Trophoblast cell (in vitro differentiated cells and primary cell): ENCODE data around the gene PPT1.

Experiments
- DNase-seq, 2 donors: peaks; one replicate each; pipeline ENCODE4 v3.0.0-alpha.2; 2016
- H2AFZ ChIP-seq: 2 replicates; pipeline ENCODE4 v1.6.1; 2013; ENCODE audit warnings: low read length, moderate library complexity, mild to moderate bottlenecking; ENCODE audit not compliant: insufficient read depth, poor library complexity
- H2AK5ac ChIP-seq: 2 replicates; pipeline ENCODE4 v1.6.1; 2013; ENCODE audit warnings: mild to moderate bottlenecking, low read length
- H2BK120ac ChIP-seq: 2 replicates; pipeline ENCODE4 v1.6.1; 2013; ENCODE audit warnings: low read length, mild to moderate bottlenecking, moderate library complexity; ENCODE audit not compliant: insufficient read depth, poor library complexity
- H2BK12ac ChIP-seq: 2 replicates; pipeline ENCODE4 v1.6.1; 2013; ENCODE audit warnings: mild to moderate bottlenecking, low read length, moderate library complexity
- H2BK5ac ChIP-seq: 2 replicates; pipeline ENCODE4 v1.6.1; 2013; ENCODE audit warnings: low read length, low read depth, moderate library complexity, mild to moderate bottlenecking; ENCODE audit not compliant: poor library complexity
- H3K14ac ChIP-seq: 2 replicates; pipeline ENCODE4 v1.6.1; 2013; ENCODE audit warnings: mild to moderate bottlenecking, low read length
- H3K18ac ChIP-seq: 2 replicates; pipeline ENCODE4 v1.6.1; 2013; ENCODE audit warnings: mild to moderate bottlenecking, low read length
- H3K23ac ChIP-seq: 2 replicates; pipeline ENCODE4 v1.6.1; 2013; ENCODE audit warnings: low read length
- H3K27ac ChIP-seq: 2 replicates; pipeline ENCODE4 v1.5.1; 2013; ENCODE audit warnings: low read depth, mild to moderate bottlenecking, inconsistent platforms, low read length, moderate library complexity
- H3K27me3 ChIP-seq: 2 replicates; pipeline ENCODE4 v1.6.1; 2013; ENCODE audit warnings: inconsistent platforms, mild to moderate bottlenecking, low read length, moderate library complexity; ENCODE audit not compliant: insufficient read depth
- H3K36me3 ChIP-seq, 2 experiments: 1 replicate in 1 of 2; 2 replicates in 1 of 2; pipeline ENCODE4 v1.6.1; 2013; ENCODE audit warnings: low read length in 2 of 2, mild to moderate bottlenecking in 2 of 2, moderate library complexity in 1 of 2; ENCODE audit not compliant: insufficient read depth in 2 of 2, control insufficient read depth in 1 of 2
- H3K4ac ChIP-seq: 2 replicates; pipeline ENCODE4 v1.6.1; 2013; ENCODE audit warnings: low read depth, mild to moderate bottlenecking, low read length, moderate library complexity
- H3K4me1 ChIP-seq, 2 experiments: 1 replicate in 1 of 2; 2 replicates in 1 of 2; pipeline ENCODE4 v1.6.1; 2013; ENCODE audit warnings: low read length in 2 of 2, mild to moderate bottlenecking in 2 of 2, moderate library complexity in 1 of 2; ENCODE audit not compliant: insufficient read depth in 2 of 2, control insufficient read depth in 1 of 2
- H3K4me2 ChIP-seq: 2 replicates; pipeline ENCODE4 v1.6.1; 2013; ENCODE audit warnings: inconsistent platforms, mild to moderate bottlenecking, low read length, moderate library complexity
- H3K4me3 ChIP-seq: 2 replicates; pipeline ENCODE4 v1.5.1; 2013; ENCODE audit warnings: mild to moderate bottlenecking, low read depth, low read length, inconsistent platforms
- H3K79me1 ChIP-seq: one replicate; pipeline ENCODE4 v1.6.1; 2013; ENCODE audit warnings: low read length
- H3K79me2 ChIP-seq: 2 replicates; pipeline ENCODE4 v1.6.1; 2013; ENCODE audit warnings: low read length, mild to moderate bottlenecking; ENCODE audit not compliant: control insufficient read depth, insufficient read depth, poor library complexity
- H3K9ac ChIP-seq: 2 replicates; pipeline ENCODE4 v1.6.1; 2013; ENCODE audit warnings: mild to moderate bottlenecking, low read length
- H3K9me3 ChIP-seq: 2 replicates; pipeline ENCODE4 v1.6.1; 2013; ENCODE audit warnings: low read depth, mild to moderate bottlenecking, control low read depth, inconsistent platforms, low read length; ENCODE audit not compliant: insufficient read depth
- H4K12ac ChIP-seq: 2 replicates; pipeline ENCODE4 v1.6.1; 2013; ENCODE audit warnings: low read depth, mild to moderate bottlenecking, low read length, moderate library complexity
- H4K8ac ChIP-seq: 2 replicates; pipeline ENCODE4 v1.6.1; 2013; ENCODE audit warnings: low read depth, mild to moderate bottlenecking, low read length, moderate library complexity
- H4K91ac ChIP-seq: one replicate; pipeline ENCODE4 v1.6.1; 2013; ENCODE audit warnings: low read depth, mild to moderate bottlenecking, low read length, moderate library complexity
- WGBS: extraction: QIAGEN DNeasy Blood & Tissue Kit; methylation state at CpG from one replicate; pipeline ENCODE4 v1.1.7; 2013; ENCODE audit warnings: missing lambda C conversion rate; ENCODE audit not compliant: insufficient read length, insufficient coverage; ENCODE audit errors: extremely low coverage; 5-methylcytosine and 5-hydroxymethylcytosine counted together

The PPT1 gene

DNA sequence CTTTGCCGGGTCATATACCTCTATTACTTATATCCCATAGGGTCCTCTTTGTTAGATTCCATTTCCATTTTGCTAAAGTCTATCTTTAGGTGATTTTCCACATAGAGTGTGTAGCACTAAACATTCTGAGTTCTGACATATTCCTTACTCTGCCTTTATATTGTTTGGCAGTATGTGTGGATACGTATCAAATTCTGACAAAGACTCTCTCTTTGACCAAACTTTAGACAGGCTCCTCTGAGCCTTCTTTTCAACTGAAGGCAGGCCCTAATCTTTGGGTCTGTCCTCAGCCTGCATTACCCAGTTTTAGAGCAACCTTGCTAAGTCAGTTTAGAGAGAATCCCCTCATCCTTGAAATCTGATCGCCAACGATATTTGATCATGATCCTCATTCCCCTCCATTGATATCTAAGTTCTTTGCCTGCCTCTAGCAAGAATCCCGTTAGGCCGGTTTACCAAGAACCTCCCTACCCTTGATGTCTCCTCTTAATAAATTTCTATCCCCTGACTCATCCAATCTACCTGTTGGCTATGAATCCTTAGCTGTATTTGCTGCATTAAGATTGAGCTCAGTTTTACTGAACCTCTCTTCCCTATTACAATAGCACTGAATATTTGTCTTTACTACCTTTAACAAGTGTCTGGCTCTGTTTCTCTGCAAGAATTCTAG is 10.4 kb upstream of the PPT1 start:
- Histone ChIP-seq H2BK120ac (no peak overlapping the region), H4K12ac (no peak overlapping the region), H3K27ac (peak overlapping the region; percentile 33), H2BK5ac (no peak overlapping the region), H4K8ac (no peak overlapping the region), H3K4me1 (peaks cover 0 to 3% of the 10 kb centered on the region in 2 experiments), H3K27me3 (no peaks in the 10 kb centered on the region), H2BK12ac (no peak overlapping the region), H3K9me3 (peaks cover 1% of the 10 kb centered on the region), H3K23ac (no peak overlapping the region), H3K4ac (no peak overlapping the region), H2AFZ (no peak overlapping the region), H3K14ac (no peak overlapping the region), H3K36me3 (no peaks in the 10 kb centered on the region), H4K91ac (no peak overlapping the region), H3K4me3 (no peak overlapping the region), H3K18ac (no peak overlapping the region), H3K79me1 (no peaks in the 10 kb centered on the region), H3K79me2 (no peaks in the 10 kb centered on the region), H2AK5ac (no peak overlapping the region), H3K4me2 (peak overlapping the region; percentile 35), H3K9ac (no peak overlapping the region)
- peak; percentile 72 to 90 for DNase-seq
- no CpG with 5 or more reads among the region's 6 CpGs for WGBS

DNA sequence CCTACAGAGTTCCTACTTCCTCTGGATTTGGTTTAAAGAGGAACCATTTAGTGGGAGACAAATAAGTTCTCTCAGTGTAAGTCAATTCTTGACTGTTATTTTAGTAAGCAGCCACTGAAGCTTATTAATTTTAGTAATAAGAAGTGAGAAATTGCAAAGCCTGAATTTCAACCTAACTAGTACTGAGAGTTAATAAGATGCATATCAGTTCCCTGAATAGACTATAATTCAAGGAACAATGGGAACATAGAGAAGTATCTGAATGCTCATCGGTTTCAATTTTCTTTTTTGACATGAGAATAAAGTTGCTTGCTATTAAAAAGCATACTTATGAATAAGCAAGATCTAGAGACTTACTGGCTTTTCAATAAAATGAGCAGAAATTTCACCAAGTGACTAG is 8.0 kb upstream of the PPT1 start:
- Histone ChIP-seq H3K4ac (no peak overlapping the region), H2AK5ac (no peak overlapping the region), H3K36me3 (no peaks in the 10 kb centered on the region), H3K27me3 (no peaks in the 10 kb centered on the region), H3K4me3 (no peak overlapping the region), H2BK5ac (no peak overlapping the region), H4K12ac (no peak overlapping the region), H3K27ac (no peak overlapping the region), H3K79me1 (no peaks in the 10 kb centered on the region), H3K79me2 (no peaks in the 10 kb centered on the region), H3K18ac (no peak overlapping the region), H4K91ac (no peak overlapping the region), H3K4me1 (peaks cover 0 to 3% of the 10 kb centered on the region in 2 experiments), H3K9me3 (peaks cover 1% of the 10 kb centered on the region), H2AFZ (no peak overlapping the region), H3K4me2 (no peak overlapping the region), H3K14ac (no peak overlapping the region), H2BK12ac (no peak overlapping the region), H2BK120ac (no peak overlapping the region), H3K9ac (no peak overlapping the region), H3K23ac (no peak overlapping the region), H4K8ac (no peak overlapping the region)
- no peak for DNase-seq
- no CpG with 5 or more reads among the region's 1 CpG for WGBS

DNA sequence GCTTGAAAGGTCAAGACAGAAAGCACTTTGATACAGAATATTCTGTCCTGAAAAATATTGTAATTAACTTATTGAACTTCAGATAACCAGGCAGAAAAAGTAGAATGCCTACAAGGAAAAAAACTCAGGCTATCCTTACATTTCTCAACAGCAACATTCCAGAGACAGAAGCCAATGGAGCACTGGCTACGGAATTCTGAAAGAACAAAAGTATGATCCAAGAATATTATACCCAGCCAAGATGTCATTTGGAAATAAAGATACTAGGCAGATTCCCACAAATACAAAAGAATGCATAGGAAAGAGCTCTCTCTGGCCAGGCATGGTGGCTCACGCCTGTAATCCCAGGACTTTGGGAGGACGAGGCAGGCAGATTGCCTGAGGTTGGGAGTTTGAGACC is 5.8 kb upstream of the PPT1 start:
- no peak for DNase-seq
- no peak overlapping the region for H4K12ac ChIP-seq
- H3K27ac ChIP-seq = no peak overlapping the region
- no peak overlapping the region for H2BK12ac ChIP-seq
- H3K36me3 ChIP-seq = no peaks in the 10 kb centered on the region
- H2AK5ac ChIP-seq = no peak overlapping the region
- H4K91ac ChIP-seq = no peak overlapping the region
- no peaks in the 10 kb centered on the region for H3K79me2 ChIP-seq
- H3K27me3 ChIP-seq = no peaks in the 10 kb centered on the region
- H3K4me2 ChIP-seq = no peak overlapping the region
- H2BK5ac ChIP-seq = no peak overlapping the region
- no peak overlapping the region for H3K14ac ChIP-seq
- no peak overlapping the region for H2AFZ ChIP-seq
- H3K4me3 ChIP-seq = no peak overlapping the region
- no peak overlapping the region for H3K4ac ChIP-seq
- H3K23ac ChIP-seq = no peak overlapping the region
- H3K9ac ChIP-seq = no peak overlapping the region
- H2BK120ac ChIP-seq = no peak overlapping the region
- no CpG with 5 or more reads among the region's 3 CpGs for WGBS
- peaks cover 1% of the 10 kb centered on the region for H3K9me3 ChIP-seq
- H3K18ac ChIP-seq = no peak overlapping the region
- no peaks in the 10 kb centered on the region for H3K79me1 ChIP-seq
- peaks cover 0 to 3% of the 10 kb centered on the region in 2 experiments for H3K4me1 ChIP-seq
- no peak overlapping the region for H4K8ac ChIP-seq

DNA sequence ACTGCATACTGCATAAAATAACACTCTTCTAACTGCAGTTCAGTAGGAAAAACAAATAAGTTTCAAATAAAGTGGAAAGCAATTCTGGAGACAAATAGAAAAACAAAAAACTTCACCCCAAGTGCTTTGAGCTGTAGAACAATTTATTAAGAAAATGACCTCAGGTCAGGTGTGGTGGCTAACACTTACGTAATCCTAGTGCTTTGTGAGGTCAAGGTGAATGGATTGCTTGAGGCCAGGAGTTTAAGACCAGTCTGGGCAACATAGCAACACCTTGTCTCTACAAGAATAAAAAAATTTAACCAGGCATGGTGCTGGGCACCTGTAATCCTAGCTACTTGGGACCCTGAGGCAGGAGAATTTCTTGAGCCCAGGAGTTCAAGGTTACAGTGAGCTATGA is 5.0 kb upstream of the PPT1 start:
- H3K4me3 ChIP-seq = no peak overlapping the region
- peaks cover 4 to 5% of the 10 kb centered on the region in 2 experiments for H3K4me1 ChIP-seq
- no peak overlapping the region for H4K12ac ChIP-seq
- no peak overlapping the region for H2AK5ac ChIP-seq
- H4K8ac ChIP-seq = no peak overlapping the region
- no peak overlapping the region for H3K9ac ChIP-seq
- H3K79me1 ChIP-seq = no peaks in the 10 kb centered on the region
- H2BK5ac ChIP-seq = no peak overlapping the region
- no peak overlapping the region for H2AFZ ChIP-seq
- H2BK12ac ChIP-seq = no peak overlapping the region
- no peaks in the 10 kb centered on the region for H3K79me2 ChIP-seq
- peaks cover 1% of the 10 kb centered on the region for H3K9me3 ChIP-seq
- no peak overlapping the region for H3K18ac ChIP-seq
- no peak overlapping the region for H3K27ac ChIP-seq
- no peak overlapping the region for H3K14ac ChIP-seq
- no peaks in the 10 kb centered on the region for H3K27me3 ChIP-seq
- H3K23ac ChIP-seq = no peak overlapping the region
- H4K91ac ChIP-seq = no peak overlapping the region
- H3K4me2 ChIP-seq = no peak overlapping the region
- no peak overlapping the region for H2BK120ac ChIP-seq
- H3K4ac ChIP-seq = no peak overlapping the region
- H3K36me3 ChIP-seq = no peaks in the 10 kb centered on the region
- WGBS = no CpG with 5 or more reads among the region's 1 CpG
- DNase-seq = no peak
